H9 (cell line): Measurements from ENCODE around the gene SPTSSB. TPM values are rescaled to one million over a fixed set of nuclear protein-coding genes. Genes with fewer than 3 reads are reported as not detected.

Experiments
- DNase-seq: peaks from one replicate; pipeline ENCODE4 v3.0.0-alpha.2; 2017
- H2AFZ ChIP-seq: one replicate; pipeline ENCODE4 v1.6.1; 2013; ENCODE audit warnings: mild to moderate bottlenecking, low read length, control low read depth, moderate library complexity
- H2AK5ac ChIP-seq: 2 replicates; pipeline ENCODE4 v1.6.1; 2013; ENCODE audit warnings: low read length, control low read depth, mixed read lengths; ENCODE audit not compliant: insufficient read length
- H2BK120ac ChIP-seq: one replicate; pipeline ENCODE4 v1.6.1; 2013; ENCODE audit warnings: low read depth, mild to moderate bottlenecking, low read length, control low read depth, inconsistent platforms; ENCODE audit not compliant: poor library complexity, severe bottlenecking
- H2BK12ac ChIP-seq: 2 replicates; pipeline ENCODE4 v1.6.1; 2013; ENCODE audit warnings: low read length, control low read depth, mixed read lengths, low read depth; ENCODE audit not compliant: insufficient read length
- H2BK15ac ChIP-seq: 2 replicates; pipeline ENCODE4 v1.6.1; 2013; ENCODE audit warnings: low read depth, low read length, control low read depth
- H2BK20ac ChIP-seq: one replicate; pipeline ENCODE4 v1.6.1; 2013; ENCODE audit warnings: low read depth, mild to moderate bottlenecking, low read length, control low read depth, inconsistent platforms; ENCODE audit not compliant: poor library complexity, severe bottlenecking
- H2BK5ac ChIP-seq: 2 replicates; pipeline ENCODE4 v1.6.1; 2013; ENCODE audit warnings: low read length, control low read depth, mixed read lengths; ENCODE audit not compliant: insufficient read length
- H3K14ac ChIP-seq: 2 replicates; pipeline ENCODE4 v1.6.1; 2013; ENCODE audit warnings: low read length, control low read depth; ENCODE audit not compliant: insufficient read depth
- H3K18ac ChIP-seq: 2 replicates; pipeline ENCODE4 v1.6.1; 2013; ENCODE audit warnings: low read depth, mild to moderate bottlenecking, mixed read lengths, low read length, control low read depth; ENCODE audit not compliant: insufficient read length
- H3K23ac ChIP-seq: 2 replicates; pipeline ENCODE4 v1.6.1; 2013; ENCODE audit warnings: low read length, control low read depth, mixed read lengths, low read depth; ENCODE audit not compliant: insufficient read length
- H3K23me2 ChIP-seq: 2 replicates; pipeline ENCODE4 v1.6.1; 2013; ENCODE audit warnings: low read depth, mild to moderate bottlenecking, mixed read lengths, low read length, control low read depth; ENCODE audit not compliant: insufficient read length, poor library complexity, severe bottlenecking
- H3K27ac ChIP-seq: 2 replicates; pipeline ENCODE4 v1.5.1; 2013; ENCODE audit warnings: low read length, control low read depth, mixed read lengths, low read depth; ENCODE audit not compliant: insufficient read length
- H3K27me3 ChIP-seq: 2 replicates; pipeline ENCODE4 v1.6.1; 2013; ENCODE audit warnings: low read length, control low read depth, inconsistent platforms; ENCODE audit not compliant: insufficient read depth
- H3K4ac ChIP-seq: 2 replicates; pipeline ENCODE4 v1.6.1; 2013; ENCODE audit warnings: low read depth, mild to moderate bottlenecking, control low read depth, inconsistent platforms, low read length, moderate library complexity
- H3K4me1 ChIP-seq: 2 replicates; pipeline ENCODE4 v1.6.1; 2013; ENCODE audit warnings: low read length, control low read depth, inconsistent platforms; ENCODE audit not compliant: insufficient read depth
- H3K4me2 ChIP-seq: 2 replicates; pipeline ENCODE4 v1.6.1; 2013; ENCODE audit warnings: low read length, control low read depth, mixed read lengths; ENCODE audit not compliant: insufficient read length, insufficient read depth
- H3K56ac ChIP-seq: 2 replicates; pipeline ENCODE4 v1.6.1; 2013; ENCODE audit warnings: low read depth, mild to moderate bottlenecking, mixed read lengths, low read length, control low read depth; ENCODE audit not compliant: insufficient read length
- H3K79me1 ChIP-seq: 2 replicates; pipeline ENCODE4 v1.6.1; 2013; ENCODE audit warnings: low read depth, mild to moderate bottlenecking, moderate library complexity, low read length, control low read depth, inconsistent platforms; ENCODE audit not compliant: insufficient read depth, poor library complexity, severe bottlenecking
- H3K79me2 ChIP-seq: 2 replicates; pipeline ENCODE4 v1.6.1; 2013; ENCODE audit warnings: low read length, control low read depth, inconsistent platforms; ENCODE audit not compliant: insufficient read depth
- H3K9ac ChIP-seq: 2 replicates; pipeline ENCODE4 v1.6.1; 2013; ENCODE audit warnings: low read length, control low read depth, mixed read lengths; ENCODE audit not compliant: insufficient read length; ENCODE audit errors: extremely low read depth
- H3K9me3 ChIP-seq: one replicate; pipeline ENCODE4 v1.6.1; 2013; ENCODE audit warnings: low read depth, low read length, inconsistent platforms; ENCODE audit not compliant: control insufficient read depth
- H3T11ph ChIP-seq: one replicate; pipeline ENCODE4 v1.6.1; 2013; ENCODE audit warnings: mild to moderate bottlenecking, low read length, control low read depth, inconsistent platforms
- H4K20me1 ChIP-seq: one replicate; pipeline ENCODE4 v1.6.1; 2013; ENCODE audit not compliant: control insufficient read depth, insufficient read length, insufficient read depth
- H4K5ac ChIP-seq: 2 replicates; pipeline ENCODE4 v1.6.1; 2013; ENCODE audit warnings: low read depth, mild to moderate bottlenecking, mixed read lengths, low read length, control low read depth; ENCODE audit not compliant: insufficient read length
- H4K8ac ChIP-seq: replicated peaks from 2 replicates; pipeline ENCODE4 v1.6.1; 2013; ENCODE audit warnings: low read length, control low read depth, mixed read lengths, low read depth; ENCODE audit not compliant: insufficient read length
- H4K91ac ChIP-seq: 2 replicates; pipeline ENCODE4 v1.6.1; 2013; ENCODE audit warnings: low read depth, mild to moderate bottlenecking, moderate library complexity, mixed read lengths, low read length, control low read depth; ENCODE audit not compliant: insufficient read length
- H3K27ac Mint-ChIP-seq, 3 experiments: 2 replicates in 2 of 3; 3 replicates in 1 of 3; pipeline ENCODE4 v1.8.0; 2020 to 2021; ENCODE audit warnings: mixed read lengths in 3 of 3, mild to moderate bottlenecking in 1 of 3, moderate library complexity in 1 of 3
- H3K27me3 Mint-ChIP-seq: 2 replicates; pipeline ENCODE4 v1.8.0; 2021; ENCODE audit warnings: low read depth, mild to moderate bottlenecking, moderate library complexity, mixed read lengths
- H3K36me3 Mint-ChIP-seq, 3 experiments: 2 replicates in 2 of 3; 3 replicates in 1 of 3; pipeline ENCODE4 v1.8.0; 2020 to 2021; ENCODE audit warnings: low read depth in 3 of 3, mixed read lengths in 3 of 3; ENCODE audit not compliant: insufficient read depth in 1 of 3
- H3K4me1 Mint-ChIP-seq, 2 experiments: 2 replicates each; pipeline ENCODE4 v1.8.0; 2020; ENCODE audit warnings: mixed read lengths in 2 of 2
- H3K4me3 Mint-ChIP-seq, 2 experiments: 2 replicates in 1 of 2; 3 replicates in 1 of 2; pipeline ENCODE4 v1.8.0; 2020 to 2021; ENCODE audit warnings: mild to moderate bottlenecking in 2 of 2, mixed read lengths in 2 of 2, moderate library complexity in 1 of 2
- H3K9me3 Mint-ChIP-seq, 2 experiments: 2 replicates in 1 of 2; 3 replicates in 1 of 2; pipeline ENCODE4 v1.8.0; 2020; ENCODE audit warnings: mild to moderate bottlenecking in 2 of 2, mixed read lengths in 2 of 2, moderate library complexity in 1 of 2
- WGBS: extraction: QIAGEN DNeasy Blood & Tissue Kit; methylation state at CpG from one replicate; pipeline ENCODE4 v1.1.7; 2013; ENCODE audit warnings: missing lambda C conversion rate, low lambda C conversion rate, mixed read lengths; ENCODE audit not compliant: insufficient read length; ENCODE audit errors: extremely low coverage; 5-methylcytosine and 5-hydroxymethylcytosine counted together
- total RNA-seq: library from RNA; stranded (reverse); gene quantifications from 2 replicates; pipeline ENCODE4 v1.2.1, GENCODE V29; 2021
- TF ChIP-seq, protein P1 (sequence below): fragments of 200-600 bp; sonication (generic); conservative IDR thresholded peaks from 3 replicates; pipeline ENCODE4 v1.8.0; 2021; ENCODE audit warnings: antibody characterized with exemption, mild to moderate bottlenecking

The SPTSSB gene
- total RNA-seq, 1 experiment from 2014 or later: 3.5 TPM

DNA sequence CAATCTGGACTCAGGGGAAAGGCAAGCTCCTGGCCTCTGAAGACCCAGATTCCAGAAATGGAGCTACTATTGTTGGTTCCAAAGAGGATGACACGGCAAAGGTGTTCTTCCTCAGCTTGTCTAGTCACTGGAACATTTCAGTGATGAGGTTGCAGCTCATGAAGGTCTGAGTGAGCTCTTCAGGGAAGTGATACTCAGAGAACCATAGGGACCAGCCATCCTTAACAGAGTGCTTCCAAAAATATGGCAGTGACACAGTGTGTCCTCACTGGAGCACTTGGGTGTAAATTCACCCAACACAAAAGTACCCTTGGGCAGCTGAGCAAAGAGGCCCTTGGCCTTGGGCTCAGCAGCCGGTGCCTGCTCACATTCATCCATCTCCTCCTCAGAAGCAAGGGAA lies 46.3 kb downstream of the SPTSSB start:
- H3K9me3 Mint-ChIP-seq: peaks cover 0 to 3% of the 10 kb centered on the region in 2 experiments; a peak in 1 of 5 replicates
- Histone ChIP-seq H4K91ac (no peak overlapping the region), H3K79me2 (no peaks in the 10 kb centered on the region), H2BK20ac (no peak overlapping the region), H3T11ph (no peak overlapping the region), H4K5ac (no peak overlapping the region), H3K27ac (no peak overlapping the region), H3K4me2 (no peak overlapping the region), H3K4me1 (no peaks in the 10 kb centered on the region), H3K9ac (no peak overlapping the region), H3K14ac (no peak overlapping the region), H3K56ac (no peak overlapping the region), H3K27me3 (no peaks in the 10 kb centered on the region), H4K20me1 (no peaks in the 10 kb centered on the region), H3K79me1 (no peaks in the 10 kb centered on the region), H2BK5ac (no peak overlapping the region), H3K23me2 (no peaks in the 10 kb centered on the region), H2AFZ (no peak overlapping the region), H2BK120ac (no peak overlapping the region), H3K9me3 (no peaks in the 10 kb centered on the region), H3K18ac (no peak overlapping the region), H3K23ac (no peak overlapping the region), H3K4ac (no peak overlapping the region), H2BK12ac (no peak overlapping the region), H2AK5ac (no peak overlapping the region), H4K8ac (no peak overlapping the region), H2BK15ac (no peak overlapping the region)
- no peak for DNase-seq
- no CpG with 5 or more reads among the region's 2 CpGs for WGBS
- no peak overlapping the region for H3K4me3 Mint-ChIP-seq
- no peaks in the 10 kb centered on the region; a peak in 1 of 7 replicates for H3K36me3 Mint-ChIP-seq
- TF ChIP-seq, protein P1, sequence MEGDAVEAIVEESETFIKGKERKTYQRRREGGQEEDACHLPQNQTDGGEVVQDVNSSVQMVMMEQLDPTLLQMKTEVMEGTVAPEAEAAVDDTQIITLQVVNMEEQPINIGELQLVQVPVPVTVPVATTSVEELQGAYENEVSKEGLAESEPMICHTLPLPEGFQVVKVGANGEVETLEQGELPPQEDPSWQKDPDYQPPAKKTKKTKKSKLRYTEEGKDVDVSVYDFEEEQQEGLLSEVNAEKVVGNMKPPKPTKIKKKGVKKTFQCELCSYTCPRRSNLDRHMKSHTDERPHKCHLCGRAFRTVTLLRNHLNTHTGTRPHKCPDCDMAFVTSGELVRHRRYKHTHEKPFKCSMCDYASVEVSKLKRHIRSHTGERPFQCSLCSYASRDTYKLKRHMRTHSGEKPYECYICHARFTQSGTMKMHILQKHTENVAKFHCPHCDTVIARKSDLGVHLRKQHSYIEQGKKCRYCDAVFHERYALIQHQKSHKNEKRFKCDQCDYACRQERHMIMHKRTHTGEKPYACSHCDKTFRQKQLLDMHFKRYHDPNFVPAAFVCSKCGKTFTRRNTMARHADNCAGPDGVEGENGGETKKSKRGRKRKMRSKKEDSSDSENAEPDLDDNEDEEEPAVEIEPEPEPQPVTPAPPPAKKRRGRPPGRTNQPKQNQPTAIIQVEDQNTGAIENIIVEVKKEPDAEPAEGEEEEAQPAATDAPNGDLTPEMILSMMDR: no peak
- H3K27ac Mint-ChIP-seq: no peak overlapping the region
- no peaks in the 10 kb centered on the region for H3K4me1 Mint-ChIP-seq
- no peaks in the 10 kb centered on the region for H3K27me3 Mint-ChIP-seq
